Measurements from ENCODE around the gene PRKG2. TPM values are rescaled to one million over a fixed set of nuclear protein-coding genes. Genes with fewer than 3 reads are reported as not detected.
"Not testable (repeated sequence)": the region's sequence is repeated elsewhere in the genome, so short reads cannot be mapped to it uniquely, and the experiment has no call there.

PRKG2 gene
- total RNA-seq, 2 experiments from 2014 or later = 0.15 to 0.25 TPM

DNA sequence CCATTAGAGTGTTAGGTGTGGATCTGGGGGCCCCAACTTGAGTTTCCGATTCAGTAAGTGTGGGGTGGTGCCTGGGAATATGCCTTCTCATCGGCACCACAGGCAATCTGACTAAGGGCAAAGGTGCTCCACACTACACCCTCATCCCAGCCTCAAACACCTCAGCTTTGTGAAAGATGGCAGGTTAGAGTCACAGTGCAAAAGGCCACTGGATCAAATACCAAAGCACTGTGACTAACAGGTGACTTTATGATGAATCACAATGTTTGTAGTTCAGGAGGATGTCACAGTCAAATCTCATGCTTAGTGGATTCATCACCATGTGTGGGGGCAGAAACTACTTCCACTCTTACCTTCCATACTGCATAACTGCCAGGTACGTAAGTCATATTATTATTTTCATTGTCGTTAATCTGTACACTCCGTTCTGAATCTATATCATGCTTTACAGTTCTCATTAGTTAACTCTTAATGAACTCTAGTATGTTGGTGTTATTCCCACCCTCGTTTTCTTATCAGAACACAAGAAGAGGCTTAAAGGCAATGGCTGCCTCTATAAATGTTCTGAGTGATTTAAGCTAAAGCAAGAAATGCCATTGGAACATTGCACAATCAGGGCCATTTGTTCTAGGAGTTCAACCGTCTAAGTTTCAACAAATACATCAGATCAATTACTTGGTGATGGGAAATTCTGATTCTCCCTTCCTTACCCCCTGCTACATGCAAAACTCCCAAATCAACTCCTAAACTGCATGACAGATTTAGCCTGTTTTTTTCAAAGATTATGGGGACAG is 50.2 kb downstream of the PRKG2 start:
- CTCF ChIA-PET = no interaction called here

DNA sequence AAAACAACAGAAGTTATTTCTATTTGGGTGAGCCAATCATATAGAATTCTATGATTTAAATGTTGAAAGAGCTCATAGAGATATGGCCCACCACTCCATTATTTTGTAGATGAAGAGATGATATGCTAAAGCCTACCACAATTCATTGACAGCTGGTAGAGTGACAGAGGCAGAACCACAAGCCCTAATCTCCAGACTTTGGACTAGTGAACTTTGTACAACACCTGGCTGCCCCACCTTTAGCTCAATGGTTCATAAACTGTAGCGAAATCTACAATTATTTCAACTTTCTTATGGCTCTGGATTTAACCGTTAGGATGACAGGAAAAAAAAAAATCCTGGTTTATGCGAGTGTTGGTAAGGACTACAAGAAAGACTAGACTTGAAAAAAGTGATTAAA is 50.9 kb downstream of the PRKG2 start:
- no peaks in the 10 kb centered on the region for H3K4me1 Mint-ChIP-seq

More for the DNA sequence above, 50.2 kb downstream of the PRKG2 start:
- H3K27ac Mint-ChIP-seq = no peak overlapping the region
- DNase-seq = no peak
- H3K36me3 Mint-ChIP-seq (ENCODE audit: low read depth) = no peaks in the 10 kb centered on the region
- H3K9me3 Mint-ChIP-seq = no peaks in the 10 kb centered on the region
- H3K27me3 Mint-ChIP-seq = no peaks in the 10 kb centered on the region
- H3K4me1 Mint-ChIP-seq = no peaks in the 10 kb centered on the region
- H3K4me3 Mint-ChIP-seq = no peak overlapping the region
- POLR2A ChIA-PET = no interaction called here

DNA sequence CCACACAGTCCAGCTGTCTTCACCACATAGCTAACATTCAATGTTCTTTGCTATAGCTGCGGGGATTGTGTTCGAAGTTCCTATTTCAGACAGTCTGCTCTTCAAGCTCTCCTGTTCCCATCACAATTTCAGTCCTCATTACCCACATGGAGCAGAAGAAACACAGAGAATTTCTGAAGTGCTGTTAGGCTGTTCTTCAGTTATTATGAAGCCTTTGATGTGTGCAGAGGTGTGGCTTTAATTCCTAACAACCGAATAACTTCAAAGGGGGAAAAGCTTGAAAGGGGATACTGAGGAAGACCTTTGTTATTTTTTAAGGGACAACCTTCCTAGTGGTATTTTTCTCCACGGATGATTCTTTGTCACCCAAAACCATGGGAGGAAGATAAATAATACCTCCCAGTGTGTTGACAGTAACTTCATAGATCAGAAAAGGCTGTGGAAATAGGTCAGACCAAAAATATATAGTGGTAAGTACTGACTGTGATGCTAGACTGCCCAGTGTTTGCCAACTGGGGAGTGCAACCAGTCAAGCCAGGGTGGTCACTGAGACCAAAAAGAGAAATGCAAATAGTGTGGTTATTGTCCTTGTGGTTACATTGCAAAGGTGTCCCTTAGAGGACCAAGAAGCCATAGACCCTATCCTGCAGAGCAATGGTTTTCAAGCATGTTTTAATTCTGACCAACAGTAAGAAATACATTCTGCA is 52.1 kb downstream of the PRKG2 start:
- ChIA-PET POLR2A (no interaction called here), CTCF (no interaction called here)
- no peak for DNase-seq
- Mint-ChIP-seq H3K9me3 (no peaks in the 10 kb centered on the region), H3K27ac (no peak overlapping the region), H3K27me3 (no peaks in the 10 kb centered on the region), H3K36me3 (ENCODE audit: low read depth) (no peaks in the 10 kb centered on the region), H3K4me1 (no peaks in the 10 kb centered on the region), H3K4me3 (no peak overlapping the region)

More for the DNA sequence above, 50.9 kb downstream of the PRKG2 start:
- ChIA-PET POLR2A (no interaction called here), CTCF (no interaction called here)
- no peak for DNase-seq
- Mint-ChIP-seq H3K27me3 (no peaks in the 10 kb centered on the region), H3K9me3 (no peaks in the 10 kb centered on the region), H3K4me3 (no peak overlapping the region), H3K36me3 (ENCODE audit: low read depth) (no peaks in the 10 kb centered on the region), H3K27ac (no peak overlapping the region)

DNA sequence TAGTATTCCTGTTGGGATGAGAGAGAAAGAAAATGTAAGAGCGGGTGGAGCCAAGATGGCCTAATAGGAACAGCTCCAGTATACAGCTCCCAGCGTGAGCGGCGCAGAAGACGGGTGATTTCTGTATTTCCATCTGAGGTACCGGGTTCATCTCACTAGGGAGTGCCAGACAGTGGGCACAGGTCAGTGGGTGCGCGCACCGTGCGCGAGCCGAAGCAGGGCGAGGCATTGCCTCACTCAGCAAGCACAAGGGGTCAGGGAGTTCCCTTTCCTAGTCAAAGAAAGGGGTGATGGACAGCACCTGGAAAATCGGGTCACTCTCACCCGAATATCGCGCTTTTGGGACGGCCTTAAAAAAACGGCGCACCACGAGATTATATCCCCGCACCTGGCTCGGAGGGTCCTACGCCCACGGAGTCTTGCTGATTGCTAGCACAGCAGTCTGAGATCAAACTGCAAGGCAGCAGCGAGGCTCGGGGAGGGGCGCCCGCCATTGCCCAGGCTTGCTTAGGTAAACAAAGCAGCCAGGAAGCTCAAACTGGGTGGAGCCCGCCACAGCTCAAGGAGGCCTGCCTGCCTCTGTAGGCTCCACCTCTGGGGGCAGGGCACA is 61.2 kb downstream of the PRKG2 start:
- H3K9me3 Mint-ChIP-seq; CTCF ChIA-PET; H3K27me3 Mint-ChIP-seq; H3K36me3 Mint-ChIP-seq (ENCODE audit: low read depth); H3K4me1 Mint-ChIP-seq; DNase-seq; POLR2A ChIA-PET: not testable (repeated sequence)
- H3K27ac Mint-ChIP-seq = peak overlapping the region; percentile 82
- peak overlapping the region; percentile 69 for H3K4me3 Mint-ChIP-seq

DNA sequence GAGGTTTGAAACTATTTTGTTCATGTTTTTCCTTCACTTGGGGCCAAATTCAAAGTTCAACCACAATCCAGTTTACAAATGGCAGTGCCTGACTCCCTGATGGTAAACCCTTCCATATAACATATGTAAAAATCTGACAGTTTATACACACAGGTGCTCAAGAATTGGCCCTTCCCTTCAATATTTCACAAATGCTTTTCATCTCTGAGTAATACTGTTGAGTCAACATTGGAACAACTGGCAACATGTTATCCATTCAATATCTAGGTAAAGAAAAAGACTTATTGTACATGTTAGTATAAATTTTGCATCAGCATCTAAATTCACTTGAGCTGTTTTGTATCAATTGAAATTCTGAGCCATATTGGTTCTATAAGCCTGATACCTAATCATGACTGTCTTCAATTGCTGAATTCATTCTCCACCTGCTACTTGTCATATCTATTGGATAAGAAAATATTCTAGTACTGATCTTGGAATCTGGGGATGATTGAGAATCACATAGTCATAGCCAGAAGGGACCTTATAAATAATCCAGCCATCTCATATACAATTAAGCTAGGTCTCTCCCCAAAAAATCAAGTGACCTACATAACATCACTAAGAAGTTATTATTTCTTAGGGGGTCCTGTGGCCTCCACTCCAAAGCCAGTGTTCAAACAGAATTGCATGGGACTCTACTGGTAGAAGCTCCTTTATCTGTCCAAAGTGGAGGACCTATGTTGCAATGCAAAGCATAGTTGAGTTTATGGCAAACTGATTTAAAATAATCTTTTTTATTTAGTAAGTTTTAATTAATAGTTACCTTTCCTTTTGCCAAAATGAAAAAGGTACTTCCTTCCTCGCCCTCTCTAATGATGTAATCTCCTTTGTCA is 61.9 kb downstream of the PRKG2 start:
- DNase-seq = no peak
- POLR2A ChIA-PET = no interaction called here
- Mint-ChIP-seq H3K9me3 (peaks cover 8% of the 10 kb centered on the region), H3K27ac (no peak overlapping the region), H3K4me3 (peak overlapping the region; percentile 69), H3K4me1 (no peaks in the 10 kb centered on the region), H3K36me3 (ENCODE audit: low read depth) (no peaks in the 10 kb centered on the region), H3K27me3 (no peaks in the 10 kb centered on the region)
- CTCF ChIA-PET = no interaction called here

DNA sequence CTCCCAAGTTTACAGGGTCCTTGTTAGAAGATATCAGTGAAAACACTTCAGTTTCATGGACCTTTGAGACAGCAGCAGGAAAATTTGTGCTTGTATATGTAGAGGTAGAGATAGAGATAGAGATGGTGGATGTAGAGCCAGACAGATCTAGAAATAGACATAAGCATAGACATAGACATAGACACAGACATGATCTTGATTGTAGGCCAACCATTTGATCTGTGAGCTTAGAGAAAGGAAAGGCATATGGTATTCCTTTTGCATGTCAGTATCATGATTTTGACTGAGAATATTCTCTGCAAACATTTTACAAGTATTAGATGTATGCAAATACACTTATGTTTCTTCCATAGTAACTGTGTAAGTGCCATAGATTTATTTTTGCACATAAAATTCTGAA is 65.0 kb downstream of the PRKG2 start:
- Mint-ChIP-seq H3K4me1 (no peaks in the 10 kb centered on the region), H3K27ac (no peak overlapping the region), H3K27me3 (no peaks in the 10 kb centered on the region), H3K4me3 (no peak overlapping the region), H3K9me3 (peaks cover 2% of the 10 kb centered on the region), H3K36me3 (ENCODE audit: low read depth) (no peaks in the 10 kb centered on the region)
- ChIA-PET POLR2A (no interaction called here), CTCF (no interaction called here)
- no peak for DNase-seq

DNA sequence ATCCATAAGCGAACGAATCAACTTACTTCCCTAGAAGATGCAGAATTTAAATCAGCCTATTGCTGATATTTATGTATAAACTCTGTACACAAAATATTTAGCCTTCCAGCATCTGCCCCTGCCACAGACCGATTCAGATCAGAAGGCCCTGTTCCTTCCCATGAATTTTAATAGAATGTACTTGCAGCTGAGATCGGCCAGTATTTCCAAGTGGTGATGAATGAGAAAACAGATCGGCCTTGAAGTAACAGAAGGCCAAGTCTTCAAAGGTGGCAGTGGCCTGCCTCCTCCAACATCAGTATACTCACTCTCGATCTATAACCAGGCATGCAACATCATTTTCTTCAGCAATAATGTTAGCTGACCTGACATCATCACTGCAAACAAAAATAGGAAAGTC is 66.4 kb downstream of the PRKG2 start:
- Mint-ChIP-seq H3K4me3 (no peak overlapping the region), H3K36me3 (ENCODE audit: low read depth) (no peaks in the 10 kb centered on the region), H3K9me3 (peaks cover 1% of the 10 kb centered on the region), H3K27me3 (no peaks in the 10 kb centered on the region), H3K4me1 (no peaks in the 10 kb centered on the region), H3K27ac (no peak overlapping the region)
- DNase-seq = no peak
- ChIA-PET POLR2A (no interaction called here), CTCF (no interaction called here)

DNA sequence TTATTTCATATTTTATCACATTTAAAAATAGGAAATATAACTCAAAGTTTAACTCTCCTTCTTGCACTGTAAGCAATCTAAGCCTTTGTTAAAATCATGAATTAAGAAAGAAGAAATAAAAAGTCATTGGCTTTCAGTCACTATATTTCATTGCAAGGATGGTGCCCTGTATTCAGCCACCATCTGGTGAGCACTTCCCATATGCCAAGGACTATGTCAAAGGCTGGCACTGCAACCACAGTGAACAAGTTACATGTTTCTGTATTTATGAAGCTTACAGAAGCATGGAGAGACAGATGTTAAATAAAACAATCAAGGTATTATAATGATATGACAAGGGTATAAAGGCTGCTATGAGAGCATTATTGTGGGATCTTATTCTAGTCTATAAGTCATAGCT is 68.6 kb downstream of the PRKG2 start:
- CTCF ChIA-PET = interaction anchor here (0.7 kb wide), 1 partner anchor 13 kb away, joined by 3 read pairs; no protein-coding TSS in a partner anchor

DNA sequence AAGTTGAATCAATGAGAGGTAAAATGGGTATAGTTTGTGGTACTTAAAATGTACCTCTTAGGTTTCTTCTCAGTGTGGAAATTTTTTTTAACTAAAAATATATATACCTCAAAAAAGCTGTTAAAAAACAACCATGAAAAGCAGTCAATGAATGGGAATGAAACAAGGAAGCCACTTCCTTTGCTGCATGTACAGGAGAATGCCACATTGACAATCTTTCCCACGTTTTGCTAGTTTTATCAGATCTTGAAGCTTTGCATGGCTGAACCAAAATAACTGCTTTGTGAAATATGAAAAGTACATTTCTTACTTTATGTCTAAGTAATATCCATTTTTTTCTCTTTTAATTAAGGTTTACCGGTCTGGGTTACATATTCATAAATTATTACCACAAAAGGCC is 71.8 kb downstream of the PRKG2 start:
- DNase-seq = no peak
- no peaks in the 10 kb centered on the region for H3K36me3 Mint-ChIP-seq (ENCODE audit: low read depth)
- POLR2A ChIA-PET = no interaction called here
- H3K27me3 Mint-ChIP-seq = no peaks in the 10 kb centered on the region
- no peaks in the 10 kb centered on the region for H3K4me1 Mint-ChIP-seq
- CTCF ChIA-PET = interaction anchor here (0.7 kb wide), 1 partner anchor 1162 kb away, joined by 3 read pairs; no protein-coding TSS in a partner anchor
- H3K27ac Mint-ChIP-seq = no peak overlapping the region
- no peaks in the 10 kb centered on the region for H3K9me3 Mint-ChIP-seq
- H3K4me3 Mint-ChIP-seq = no peak overlapping the region

More for the DNA sequence above, 68.6 kb downstream of the PRKG2 start:
- no peak overlapping the region for H3K4me3 Mint-ChIP-seq
- H3K27ac Mint-ChIP-seq = no peak overlapping the region
- POLR2A ChIA-PET = no interaction called here
- no peaks in the 10 kb centered on the region for H3K27me3 Mint-ChIP-seq
- no peaks in the 10 kb centered on the region for H3K4me1 Mint-ChIP-seq
- H3K36me3 Mint-ChIP-seq (ENCODE audit: low read depth) = no peaks in the 10 kb centered on the region
- no peak for DNase-seq
- no peaks in the 10 kb centered on the region for H3K9me3 Mint-ChIP-seq

DNA sequence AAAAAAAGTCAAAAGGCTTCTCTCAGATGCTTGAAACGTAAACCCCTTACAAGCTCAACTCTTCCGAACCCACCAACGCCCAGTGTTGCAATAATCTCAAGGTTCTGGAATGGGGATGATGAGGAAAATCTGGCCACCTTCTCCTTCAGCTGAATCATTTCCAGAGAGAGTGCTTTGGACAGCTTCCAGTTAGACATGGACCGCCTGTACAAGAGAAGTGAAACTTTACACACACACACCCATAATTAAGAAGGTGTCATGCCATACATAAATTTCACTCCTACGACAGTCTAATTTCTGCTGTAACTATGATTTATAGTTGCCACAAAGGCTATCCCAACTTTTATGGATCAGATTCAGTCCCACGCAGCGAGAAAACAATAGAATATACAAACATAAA is 72.3 kb downstream of the PRKG2 start:
- no peaks in the 10 kb centered on the region for H3K9me3 Mint-ChIP-seq
- ChIA-PET POLR2A (no interaction called here), CTCF (interaction anchor here (0.7 kb wide), 1 partner anchor 1162 kb away, joined by 3 read pairs; no protein-coding TSS in a partner anchor)
- DNase-seq = no peak
- no peaks in the 10 kb centered on the region for H3K27me3 Mint-ChIP-seq
- no peak overlapping the region for H3K4me3 Mint-ChIP-seq
- H3K4me1 Mint-ChIP-seq = no peaks in the 10 kb centered on the region
- no peaks in the 10 kb centered on the region for H3K36me3 Mint-ChIP-seq (ENCODE audit: low read depth)
- H3K27ac Mint-ChIP-seq = no peak overlapping the region

DNA sequence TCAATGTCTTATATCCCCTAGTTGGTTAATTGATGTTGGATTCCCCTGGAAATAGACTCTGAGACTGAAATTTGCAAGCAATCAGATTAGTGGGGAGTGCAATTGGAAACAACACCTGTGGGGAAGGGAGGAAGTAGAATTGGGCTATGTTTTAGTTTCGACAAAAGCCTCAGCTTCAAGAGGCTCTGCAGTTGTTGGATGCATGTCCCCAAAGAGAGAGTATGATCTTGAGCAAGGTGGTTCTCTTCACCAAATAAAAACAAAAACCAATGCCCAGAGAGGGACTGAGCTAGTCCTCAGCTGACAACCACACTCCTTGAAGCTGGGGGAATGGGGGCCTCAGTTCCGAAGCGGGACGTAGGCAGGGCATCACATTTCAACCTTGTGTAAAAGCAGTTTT is 77.1 kb downstream of the PRKG2 start:
- no peak for DNase-seq
- no peaks in the 10 kb centered on the region for H3K4me1 Mint-ChIP-seq
- no peaks in the 10 kb centered on the region for H3K36me3 Mint-ChIP-seq (ENCODE audit: low read depth)
- peaks cover 2% of the 10 kb centered on the region for H3K27me3 Mint-ChIP-seq
- no peak overlapping the region for H3K27ac Mint-ChIP-seq
- H3K4me3 Mint-ChIP-seq = no peak overlapping the region
- ChIA-PET CTCF (no interaction called here), POLR2A (no interaction called here)
- H3K9me3 Mint-ChIP-seq = no peaks in the 10 kb centered on the region

DNA sequence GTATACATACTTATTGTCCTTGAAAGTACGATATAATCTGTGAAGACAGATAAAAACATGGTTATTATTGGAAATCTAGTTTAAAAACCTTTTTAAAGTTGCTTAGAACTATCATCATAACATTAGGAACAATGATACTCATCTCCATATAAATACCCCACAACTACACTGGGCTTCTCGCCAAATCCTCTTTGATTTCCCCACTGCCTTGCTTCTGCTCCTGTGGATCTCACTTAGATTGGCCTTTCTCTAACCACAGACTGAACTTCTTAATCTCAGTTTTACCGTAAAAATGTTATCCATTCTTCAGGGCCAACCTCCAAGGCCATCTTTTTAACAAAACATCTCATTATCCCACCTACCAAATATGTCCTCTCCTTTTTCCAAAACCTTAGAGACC is 77.6 kb downstream of the PRKG2 start:
- CTCF ChIA-PET = no interaction called here
- Mint-ChIP-seq H3K4me3 (no peak overlapping the region), H3K27me3 (peaks cover 2% of the 10 kb centered on the region), H3K27ac (no peak overlapping the region), H3K4me1 (no peaks in the 10 kb centered on the region), H3K9me3 (no peaks in the 10 kb centered on the region), H3K36me3 (ENCODE audit: low read depth) (no peaks in the 10 kb centered on the region)
- DNase-seq = no peak
- POLR2A ChIA-PET = no interaction called here
